Mucosa of stomach (tissue), 1 donor: ENCODE results near the gene RAD51B.

Experiments
- H3K27me3 ChIP-seq: one replicate; pipeline ENCODE4 v1.7.0; 2013; ENCODE audit warnings: mild to moderate bottlenecking, low read length; ENCODE audit not compliant: control insufficient read depth, insufficient read depth
- H3K36me3 ChIP-seq: one replicate; pipeline ENCODE4 v1.7.0; 2013; ENCODE audit warnings: low read length; ENCODE audit not compliant: control insufficient read depth, insufficient read depth
- H3K4me1 ChIP-seq: one replicate; pipeline ENCODE4 v1.7.0; 2013; ENCODE audit warnings: mild to moderate bottlenecking, low read length; ENCODE audit not compliant: control insufficient read depth, insufficient read depth
- H3K4me3 ChIP-seq: one replicate; pipeline ENCODE4 v1.7.0; 2013; ENCODE audit warnings: low read length
- H3K9ac ChIP-seq: one replicate; pipeline ENCODE4 v1.7.0; 2013; ENCODE audit warnings: mild to moderate bottlenecking, low read length, moderate library complexity
- H3K9me3 ChIP-seq: one replicate; pipeline ENCODE4 v1.7.0; 2013; ENCODE audit warnings: mild to moderate bottlenecking, low read length, moderate library complexity; ENCODE audit not compliant: control insufficient read depth
- donor health status: Pancreatic carcinoma.

RAD51B gene

GRCh38 chr14:68471029-68471963, 651.7 kb downstream of the RAD51B start:
- Histone ChIP-seq H3K9me3 (no peaks in the 10 kb centered on the region), H3K4me3 (no peak overlapping the region), H3K4me1 (peaks cover 36% of the 10 kb centered on the region), H3K9ac (no peak overlapping the region), H3K27me3 (no peaks in the 10 kb centered on the region), H3K36me3 (no peaks in the 10 kb centered on the region)

GRCh38 chr14:68471964-68472508, 652.5 kb downstream of the RAD51B start:
- H3K9ac ChIP-seq = no peak overlapping the region
- no peak overlapping the region for H3K4me3 ChIP-seq
- H3K36me3 ChIP-seq = no peaks in the 10 kb centered on the region
- peaks cover 40% of the 10 kb centered on the region for H3K4me1 ChIP-seq
- H3K27me3 ChIP-seq = no peaks in the 10 kb centered on the region
- no peaks in the 10 kb centered on the region for H3K9me3 ChIP-seq

- Histone ChIP-seq H3K9ac (no peak overlapping the region), H3K9me3 (no peaks in the 10 kb centered on the region), H3K4me1 (peaks cover 34% of the 10 kb centered on the region), H3K36me3 (no peaks in the 10 kb centered on the region), H3K4me3 (no peak overlapping the region), H3K27me3 (no peaks in the 10 kb centered on the region)
Measured at GRCh38 chr14:68473069-68473468, 653.5 kb downstream of the RAD51B start.

- H3K9me3 ChIP-seq = no peaks in the 10 kb centered on the region
- H3K4me1 ChIP-seq = peaks cover 27% of the 10 kb centered on the region
- no peak overlapping the region for H3K9ac ChIP-seq
- H3K36me3 ChIP-seq = no peaks in the 10 kb centered on the region
- no peak overlapping the region for H3K4me3 ChIP-seq
- no peaks in the 10 kb centered on the region for H3K27me3 ChIP-seq
Measured at GRCh38 chr14:68473794-68474193, 654.2 kb downstream of the RAD51B start.

- no peak overlapping the region for H3K9ac ChIP-seq
- no peak overlapping the region for H3K4me3 ChIP-seq
- H3K9me3 ChIP-seq = no peaks in the 10 kb centered on the region
- no peaks in the 10 kb centered on the region for H3K36me3 ChIP-seq
- no peaks in the 10 kb centered on the region for H3K27me3 ChIP-seq
- H3K4me1 ChIP-seq = peaks cover 21% of the 10 kb centered on the region
Measured at GRCh38 chr14:68474741-68475140, 655.2 kb downstream of the RAD51B start.

- no peaks in the 10 kb centered on the region for H3K9me3 ChIP-seq
- no peak overlapping the region for H3K9ac ChIP-seq
- H3K36me3 ChIP-seq = no peaks in the 10 kb centered on the region
- H3K4me3 ChIP-seq = no peak overlapping the region
- H3K4me1 ChIP-seq = peaks cover 21% of the 10 kb centered on the region
- H3K27me3 ChIP-seq = no peaks in the 10 kb centered on the region
Measured at GRCh38 chr14:68475802-68476201, 656.2 kb downstream of the RAD51B start.

GRCh38 chr14:68476212-68477109, 656.9 kb downstream of the RAD51B start:
- Histone ChIP-seq H3K27me3 (no peaks in the 10 kb centered on the region), H3K4me3 (no peak overlapping the region), H3K9me3 (no peaks in the 10 kb centered on the region), H3K36me3 (no peaks in the 10 kb centered on the region), H3K4me1 (peaks cover 21% of the 10 kb centered on the region), H3K9ac (no peak overlapping the region)

- Histone ChIP-seq H3K9me3 (no peaks in the 10 kb centered on the region), H3K4me3 (no peak overlapping the region), H3K4me1 (peaks cover 25% of the 10 kb centered on the region), H3K27me3 (no peaks in the 10 kb centered on the region), H3K36me3 (no peaks in the 10 kb centered on the region), H3K9ac (no peak overlapping the region)
Measured at GRCh38 chr14:68477110-68477455, 657.5 kb downstream of the RAD51B start.

- Histone ChIP-seq H3K9me3 (no peaks in the 10 kb centered on the region), H3K9ac (no peak overlapping the region), H3K27me3 (no peaks in the 10 kb centered on the region), H3K4me3 (no peak overlapping the region), H3K4me1 (peaks cover 28% of the 10 kb centered on the region), H3K36me3 (no peaks in the 10 kb centered on the region)
Measured at GRCh38 chr14:68477461-68478085, 658.0 kb downstream of the RAD51B start.

- no peaks in the 10 kb centered on the region for H3K27me3 ChIP-seq
- H3K9me3 ChIP-seq = no peaks in the 10 kb centered on the region
- no peaks in the 10 kb centered on the region for H3K36me3 ChIP-seq
- peaks cover 36% of the 10 kb centered on the region for H3K4me1 ChIP-seq
- no peak overlapping the region for H3K9ac ChIP-seq
- H3K4me3 ChIP-seq = no peak overlapping the region
Measured at GRCh38 chr14:68479247-68479646, 659.7 kb downstream of the RAD51B start.

- H3K9ac ChIP-seq = no peak overlapping the region
- H3K9me3 ChIP-seq = no peaks in the 10 kb centered on the region
- H3K4me3 ChIP-seq = no peak overlapping the region
- no peaks in the 10 kb centered on the region for H3K27me3 ChIP-seq
- H3K36me3 ChIP-seq = no peaks in the 10 kb centered on the region
- H3K4me1 ChIP-seq = peaks cover 38% of the 10 kb centered on the region
Measured at GRCh38 chr14:68482018-68482417, 662.4 kb downstream of the RAD51B start.
